ENCODE results near the gene VWF. TPM values are rescaled to one million over a fixed set of nuclear protein-coding genes. Genes with fewer than 3 reads are reported as not detected.

The VWF gene
- total and polyA plus RNA-seq, 2 of the 13 experiments (the other 11 are each of a cell fraction or from before 2014, with no cell fraction given), result 0.20 to 0.25 TPM

DNA sequence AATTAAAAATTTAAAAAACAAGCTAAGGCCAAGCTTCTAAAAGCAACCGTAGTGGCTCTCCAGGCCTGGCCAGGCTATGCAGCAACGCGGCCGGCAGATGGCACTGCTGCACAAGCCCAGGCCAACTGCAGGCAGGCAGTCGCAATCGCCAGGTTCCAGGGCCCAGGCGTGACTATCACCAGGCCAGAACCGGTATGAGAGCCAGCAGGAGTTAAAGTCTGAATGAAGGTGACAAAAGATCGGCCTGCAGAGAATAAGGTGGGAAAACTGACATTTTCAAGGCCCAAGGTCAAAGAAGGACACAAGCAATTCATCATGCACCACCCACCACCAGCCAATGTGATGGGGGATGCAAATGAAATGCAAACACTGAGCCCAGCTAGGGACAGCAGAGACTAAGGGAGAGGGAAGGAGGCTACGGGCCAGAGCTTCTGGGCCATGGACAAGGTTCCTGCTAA is 135.8 kb downstream of the VWF start (continued):
- TF ChIP-seq HHEX (CRISPR knock-in tag; IDR thresholded peaks at IDR 0.05) (0 out of 2 replicates have a peak, but pooled peaks have one; percentile 22), AHR (CRISPR knock-in tag; IDR thresholded peaks at IDR 0.05) (peak; percentile 58; the same call in 1 of the 2 replicates), SPEN (CRISPR knock-in tag; IDR thresholded peaks at IDR 0.05; ENCODE audit: low read depth) (peak; percentile 53; the same call in 1 of the 2 replicates), TGIF2 (CRISPR knock-in tag; IDR thresholded peaks at IDR 0.05) (0 out of 2 replicates have a peak, but pooled peaks have one; percentile 50), KDM2A (CRISPR knock-in tag; IDR thresholded peaks at IDR 0.05; ENCODE audit: borderline replicate concordance, low read depth) (peak; percentile 53; the same call in 1 of the 2 replicates), ZNF205 (CRISPR knock-in tag; IDR thresholded peaks at IDR 0.05) (no peak), NFKB2 (CRISPR knock-in tag; IDR thresholded peaks at IDR 0.05; ENCODE audit: borderline replicate concordance) (peak; percentile 47; the same call in 1 of the 2 replicates), NONO (IDR thresholded peaks at IDR 0.05) (no peak), NONO (CRISPR knock-in tag; conservative IDR thresholded peaks at IDR 0.05) (peak; percentile 30; the same call in 1 of the 2 replicates), XRCC5 (optimal IDR thresholded peaks at IDR 0.05; ENCODE audit: low read length) (peak; percentile 75), ESRRA (CRISPR knock-in tag; IDR thresholded peaks at IDR 0.05; ENCODE audit: low read depth) (peak; percentile 51; the same call in 1 of the 2 replicates), SP2 (CRISPR knock-in tag; IDR thresholded peaks at IDR 0.05) (no peak), MXI1 (IDR thresholded peaks at IDR 0.05; ENCODE audit: borderline replicate concordance, low read depth, low read length) (peak; percentile 30; the same call in 1 of the 3 replicates), ELF3 (CRISPR knock-in tag; IDR thresholded peaks at IDR 0.05) (0 out of 2 replicates have a peak, but pooled peaks have one; percentile 36)
- TF ChIP-seq, protein P1, sequence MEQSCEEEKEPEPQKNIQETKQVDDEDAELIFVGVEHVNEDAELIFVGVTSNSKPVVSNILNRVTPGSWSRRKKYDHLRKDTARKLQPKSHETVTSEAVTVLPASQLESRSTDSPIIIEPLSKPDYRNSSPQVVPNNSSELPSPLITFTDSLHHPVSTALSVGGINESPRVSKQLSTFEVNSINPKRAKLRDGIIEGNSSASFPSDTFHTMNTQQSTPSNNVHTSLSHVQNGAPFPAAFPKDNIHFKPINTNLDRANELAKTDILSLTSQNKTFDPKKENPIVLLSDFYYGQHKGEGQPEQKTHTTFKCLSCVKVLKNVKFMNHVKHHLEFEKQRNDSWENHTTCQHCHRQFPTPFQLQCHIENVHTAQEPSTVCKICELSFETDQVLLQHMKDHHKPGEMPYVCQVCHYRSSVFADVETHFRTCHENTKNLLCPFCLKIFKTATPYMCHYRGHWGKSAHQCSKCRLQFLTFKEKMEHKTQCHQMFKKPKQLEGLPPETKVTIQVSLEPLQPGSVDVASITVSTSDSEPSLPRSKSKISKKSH (CRISPR knock-in tag; IDR thresholded peaks at IDR 0.05; ENCODE audit: borderline replicate concordance), result peak; percentile 29; the same call in 1 of the 2 replicates
- TF ChIP-seq, protein P2, sequence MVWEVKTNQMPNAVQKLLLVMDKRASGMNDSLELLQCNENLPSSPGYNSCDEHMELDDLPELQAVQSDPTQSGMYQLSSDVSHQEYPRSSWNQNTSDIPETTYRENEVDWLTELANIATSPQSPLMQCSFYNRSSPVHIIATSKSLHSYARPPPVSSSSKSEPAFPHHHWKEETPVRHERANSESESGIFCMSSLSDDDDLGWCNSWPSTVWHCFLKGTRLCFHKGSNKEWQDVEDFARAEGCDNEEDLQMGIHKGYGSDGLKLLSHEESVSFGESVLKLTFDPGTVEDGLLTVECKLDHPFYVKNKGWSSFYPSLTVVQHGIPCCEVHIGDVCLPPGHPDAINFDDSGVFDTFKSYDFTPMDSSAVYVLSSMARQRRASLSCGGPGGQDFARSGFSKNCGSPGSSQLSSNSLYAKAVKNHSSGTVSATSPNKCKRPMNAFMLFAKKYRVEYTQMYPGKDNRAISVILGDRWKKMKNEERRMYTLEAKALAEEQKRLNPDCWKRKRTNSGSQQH (CRISPR knock-in tag; IDR thresholded peaks at IDR 0.05; ENCODE audit: low read depth), result 0 out of 2 replicates have a peak, but pooled peaks have one; percentile 21
- TF ChIP-seq, protein P3, sequence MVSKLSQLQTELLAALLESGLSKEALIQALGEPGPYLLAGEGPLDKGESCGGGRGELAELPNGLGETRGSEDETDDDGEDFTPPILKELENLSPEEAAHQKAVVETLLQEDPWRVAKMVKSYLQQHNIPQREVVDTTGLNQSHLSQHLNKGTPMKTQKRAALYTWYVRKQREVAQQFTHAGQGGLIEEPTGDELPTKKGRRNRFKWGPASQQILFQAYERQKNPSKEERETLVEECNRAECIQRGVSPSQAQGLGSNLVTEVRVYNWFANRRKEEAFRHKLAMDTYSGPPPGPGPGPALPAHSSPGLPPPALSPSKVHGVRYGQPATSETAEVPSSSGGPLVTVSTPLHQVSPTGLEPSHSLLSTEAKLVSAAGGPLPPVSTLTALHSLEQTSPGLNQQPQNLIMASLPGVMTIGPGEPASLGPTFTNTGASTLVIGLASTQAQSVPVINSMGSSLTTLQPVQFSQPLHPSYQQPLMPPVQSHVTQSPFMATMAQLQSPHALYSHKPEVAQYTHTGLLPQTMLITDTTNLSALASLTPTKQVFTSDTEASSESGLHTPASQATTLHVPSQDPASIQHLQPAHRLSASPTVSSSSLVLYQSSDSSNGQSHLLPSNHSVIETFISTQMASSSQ (IDR thresholded peaks at IDR 0.05; ENCODE audit: low read depth), result no peak
- TF ChIP-seq, protein P3 (CRISPR knock-in tag; IDR thresholded peaks at IDR 0.05; ENCODE audit: borderline replicate concordance), result no peak
- TF ChIP-seq, protein P4, sequence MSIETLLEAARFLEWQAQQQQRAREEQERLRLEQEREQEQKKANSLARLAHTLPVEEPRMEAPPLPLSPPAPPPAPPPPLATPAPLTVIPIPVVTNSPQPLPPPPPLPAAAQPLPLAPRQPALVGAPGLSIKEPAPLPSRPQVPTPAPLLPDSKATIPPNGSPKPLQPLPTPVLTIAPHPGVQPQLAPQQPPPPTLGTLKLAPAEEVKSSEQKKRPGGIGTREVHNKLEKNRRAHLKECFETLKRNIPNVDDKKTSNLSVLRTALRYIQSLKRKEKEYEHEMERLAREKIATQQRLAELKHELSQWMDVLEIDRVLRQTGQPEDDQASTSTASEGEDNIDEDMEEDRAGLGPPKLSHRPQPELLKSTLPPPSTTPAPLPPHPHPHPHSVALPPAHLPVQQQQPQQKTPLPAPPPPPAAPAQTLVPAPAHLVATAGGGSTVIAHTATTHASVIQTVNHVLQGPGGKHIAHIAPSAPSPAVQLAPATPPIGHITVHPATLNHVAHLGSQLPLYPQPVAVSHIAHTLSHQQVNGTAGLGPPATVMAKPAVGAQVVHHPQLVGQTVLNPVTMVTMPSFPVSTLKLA (IDR thresholded peaks at IDR 0.05), result no peak
- TF ChIP-seq, protein P5, sequence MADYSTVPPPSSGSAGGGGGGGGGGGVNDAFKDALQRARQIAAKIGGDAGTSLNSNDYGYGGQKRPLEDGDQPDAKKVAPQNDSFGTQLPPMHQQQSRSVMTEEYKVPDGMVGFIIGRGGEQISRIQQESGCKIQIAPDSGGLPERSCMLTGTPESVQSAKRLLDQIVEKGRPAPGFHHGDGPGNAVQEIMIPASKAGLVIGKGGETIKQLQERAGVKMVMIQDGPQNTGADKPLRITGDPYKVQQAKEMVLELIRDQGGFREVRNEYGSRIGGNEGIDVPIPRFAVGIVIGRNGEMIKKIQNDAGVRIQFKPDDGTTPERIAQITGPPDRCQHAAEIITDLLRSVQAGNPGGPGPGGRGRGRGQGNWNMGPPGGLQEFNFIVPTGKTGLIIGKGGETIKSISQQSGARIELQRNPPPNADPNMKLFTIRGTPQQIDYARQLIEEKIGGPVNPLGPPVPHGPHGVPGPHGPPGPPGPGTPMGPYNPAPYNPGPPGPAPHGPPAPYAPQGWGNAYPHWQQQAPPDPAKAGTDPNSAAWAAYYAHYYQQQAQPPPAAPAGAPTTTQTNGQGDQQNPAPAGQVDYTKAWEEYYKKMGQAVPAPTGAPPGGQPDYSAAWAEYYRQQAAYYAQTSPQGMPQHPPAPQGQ (CRISPR knock-in tag; IDR thresholded peaks at IDR 0.05; ENCODE audit: borderline replicate concordance), result no peak

All from HepG2 (cell line).